OCI-LY1 (cell line): ENCODE measurements around the gene THOC1.
"Not testable (repeated sequence)": the region's sequence is repeated elsewhere in the genome, so short reads cannot be mapped to it uniquely, and the experiment has no call there.

ENCODE experiments used
- H2AFZ ChIP-seq: fragments of 200-600 bp; sonication (generic), shearing (Covaris generic); 2 replicates; pipeline ENCODE4 v1.6.0; 2014; ENCODE audit warnings: antibody characterized with exemption, mild to moderate bottlenecking, low read length
- H3F3A ChIP-seq: fragments of 200-600 bp; sonication (generic), shearing (Covaris generic); 2 replicates; pipeline ENCODE4 v1.6.0; 2014; ENCODE audit warnings: mild to moderate bottlenecking, antibody characterized with exemption, low read length, moderate library complexity; ENCODE audit not compliant: insufficient read depth
- H3K27ac ChIP-seq: fragments of 200-600 bp; sonication (generic); 2 replicates; pipeline ENCODE4 v1.5.1; 2014; ENCODE audit warnings: low read length, mixed run types, mild to moderate bottlenecking, low read depth; ENCODE audit not compliant: poor library complexity, severe bottlenecking
- H3K27me3 ChIP-seq: fragments of 200-600 bp; sonication (generic); 2 replicates; pipeline ENCODE4 v1.6.0; 2014; ENCODE audit warnings: antibody characterized with exemption, mild to moderate bottlenecking, low read length, moderate library complexity; ENCODE audit not compliant: insufficient read depth
- H3K36me3 ChIP-seq: fragments of 200-600 bp; sonication (generic); 2 replicates; pipeline ENCODE4 v1.6.1; 2014; ENCODE audit warnings: mild to moderate bottlenecking, antibody characterized with exemption, low read length, moderate library complexity, mixed read lengths; ENCODE audit not compliant: insufficient read depth
- H3K4me1 ChIP-seq: fragments of 200-600 bp; sonication (generic); 2 replicates; pipeline ENCODE4 v1.5.1; 2014; ENCODE audit warnings: mild to moderate bottlenecking, low read length, moderate library complexity; ENCODE audit not compliant: insufficient read depth, severe bottlenecking
- H3K4me2 ChIP-seq: fragments of 200-600 bp; sonication (generic), shearing (Covaris generic); 2 replicates; pipeline ENCODE4 v1.6.1; 2014; ENCODE audit warnings: low read length
- H3K4me3 ChIP-seq: fragments of 200-600 bp; sonication (generic); 2 replicates; pipeline ENCODE4 v1.5.1; 2014; ENCODE audit warnings: low read length, low read depth, mild to moderate bottlenecking, mixed read lengths; ENCODE audit not compliant: poor library complexity, severe bottlenecking
- H3K79me2 ChIP-seq: fragments of 200-600 bp; shearing (Covaris generic); 2 replicates; pipeline ENCODE4 v1.6.1; 2016; ENCODE audit warnings: mixed run types, low read length, mixed read lengths; ENCODE audit not compliant: insufficient read depth
- H3K9ac ChIP-seq: fragments of 200-600 bp; sonication (generic), shearing (Covaris generic); 2 replicates; pipeline ENCODE4 v1.6.1; 2014; ENCODE audit warnings: mild to moderate bottlenecking, low read length, mixed read lengths
- H3K9me2 ChIP-seq: fragments of 200-600 bp; sonication (generic), shearing (Covaris generic); 2 replicates; pipeline ENCODE4 v1.6.1; 2014; ENCODE audit warnings: low read depth, mild to moderate bottlenecking, low read length, mixed read lengths
- H3K9me3 ChIP-seq: fragments of 200-600 bp; shearing (Covaris generic); 2 replicates; pipeline ENCODE4 v1.6.1; 2014; ENCODE audit warnings: low read length, mixed read lengths
- H4K20me1 ChIP-seq: fragments of 200-600 bp; sonication (generic), shearing (Covaris generic); 2 replicates; pipeline ENCODE4 v1.6.0; 2016; ENCODE audit warnings: mild to moderate bottlenecking, low read length; ENCODE audit not compliant: insufficient read depth
- CTCF ChIP-seq: fragments of 200-600 bp; sonication (generic), shearing (Covaris generic); IDR thresholded peaks from 2 replicates; pipeline ENCODE4 v1.5.1; 2017; ENCODE audit warnings: mild to moderate bottlenecking, antibody characterized with exemption, low read length, moderate library complexity, mixed read lengths
- EZH2 ChIP-seq: fragments of 200-600 bp; sonication (generic), shearing (Covaris generic); IDR thresholded peaks from 2 replicates; pipeline ENCODE4 v1.8.0; 2017; ENCODE audit warnings: borderline replicate concordance, mixed run types, mild to moderate bottlenecking, antibody characterized with exemption, low read length, moderate library complexity, mixed read lengths

THOC1 gene

GRCh38 chr18:292271-292670 lies 24.4 kb upstream of the THOC1 start:
- TF ChIP-seq EZH2 (no peak), CTCF (no peak)
- no peak overlapping the region for H3K4me3 ChIP-seq
- no peaks in the 10 kb centered on the region for H4K20me1 ChIP-seq
- H3K9ac ChIP-seq: no peak overlapping the region
- no peak overlapping the region for H3K4me2 ChIP-seq
- H3K79me2 ChIP-seq: no peaks in the 10 kb centered on the region
- no peaks in the 10 kb centered on the region for H3F3A ChIP-seq
- H2AFZ ChIP-seq: no peak overlapping the region
- no peaks in the 10 kb centered on the region for H3K4me1 ChIP-seq
- H3K27ac ChIP-seq: no peak overlapping the region
- H3K27me3 ChIP-seq: no peaks in the 10 kb centered on the region
- no peaks in the 10 kb centered on the region for H3K9me3 ChIP-seq
- H3K36me3 ChIP-seq: no peaks in the 10 kb centered on the region
- H3K9me2 ChIP-seq: no peaks in the 10 kb centered on the region

DNA sequence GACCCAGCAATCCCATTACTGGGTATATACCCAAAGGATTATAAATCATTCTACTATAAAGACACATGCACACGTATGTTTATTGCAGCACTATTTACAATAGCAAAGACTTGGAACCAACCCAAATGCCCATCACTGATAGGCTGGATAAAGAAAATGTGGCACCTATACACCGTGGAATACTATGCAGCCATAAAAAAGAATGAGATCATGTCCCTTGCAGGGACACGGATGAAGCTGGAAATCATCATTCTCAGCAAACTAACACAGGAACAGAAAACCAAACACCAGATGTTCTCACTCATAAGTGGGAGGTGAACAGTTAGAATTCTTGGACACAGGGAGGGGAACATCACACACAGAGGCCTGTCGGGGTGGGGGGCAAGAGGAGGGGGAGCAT lies 22.1 kb upstream of the THOC1 start:
- not testable (repeated sequence) for H3K4me1 ChIP-seq, H3K79me2 ChIP-seq, H2AFZ ChIP-seq, H3K4me2 ChIP-seq, H3K9ac ChIP-seq, H3K36me3 ChIP-seq, H4K20me1 ChIP-seq, H3K4me3 ChIP-seq, H3K9me3 ChIP-seq, H3K9me2 ChIP-seq, H3K27ac ChIP-seq, H3F3A ChIP-seq, H3K27me3 ChIP-seq

- no peaks in the 10 kb centered on the region for H3F3A ChIP-seq
- TF ChIP-seq CTCF: no peak
- TF ChIP-seq EZH2: no peak
- no peaks in the 10 kb centered on the region for H4K20me1 ChIP-seq
- no peak overlapping the region for H3K4me3 ChIP-seq
- no peaks in the 10 kb centered on the region for H3K4me1 ChIP-seq
- H3K9ac ChIP-seq: no peak overlapping the region
- H3K9me3 ChIP-seq: no peaks in the 10 kb centered on the region
- H3K4me2 ChIP-seq: no peak overlapping the region
- no peak overlapping the region for H2AFZ ChIP-seq
- H3K36me3 ChIP-seq: no peaks in the 10 kb centered on the region
- H3K9me2 ChIP-seq: no peaks in the 10 kb centered on the region
- no peaks in the 10 kb centered on the region for H3K79me2 ChIP-seq
- H3K27me3 ChIP-seq: no peaks in the 10 kb centered on the region
- no peak overlapping the region for H3K27ac ChIP-seq
Measured at GRCh38 chr18:289026-289425, 21.2 kb upstream of the THOC1 start.

DNA sequence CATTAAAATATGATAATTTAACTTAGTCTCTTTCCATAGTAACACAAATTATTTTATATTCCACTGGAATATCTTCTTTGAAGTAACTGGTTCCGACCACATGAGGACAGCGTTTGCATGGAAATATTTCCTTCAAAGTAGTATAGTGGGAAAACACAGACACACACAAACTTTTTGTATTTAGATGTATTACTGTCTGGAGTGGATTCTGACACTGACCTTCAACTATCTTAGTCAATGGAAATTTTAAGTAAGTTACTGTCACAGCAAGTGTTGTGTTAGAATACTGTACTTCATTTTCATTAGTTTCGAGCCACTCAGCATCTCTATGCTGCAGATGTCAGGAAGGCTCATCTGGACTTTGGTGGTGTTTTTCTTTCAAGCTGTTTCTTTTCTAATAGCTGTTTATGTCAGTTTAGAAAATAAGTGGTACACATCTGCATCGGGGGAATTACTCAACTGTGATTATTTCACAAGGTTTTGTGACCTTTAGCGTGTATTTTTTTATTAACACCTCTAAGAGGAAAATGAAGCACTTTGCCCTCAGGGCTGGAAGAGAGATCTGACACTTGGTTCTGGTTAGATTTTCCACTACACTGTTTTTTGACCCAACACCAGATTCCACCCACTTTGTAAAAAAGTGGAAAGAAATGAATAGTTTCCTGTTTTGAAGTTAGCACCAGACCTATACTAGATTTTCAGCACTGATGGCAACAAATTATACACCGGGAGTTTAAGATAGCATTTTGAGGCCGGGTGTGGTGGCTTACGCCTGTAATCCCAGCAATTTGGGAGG lies 18.9 kb upstream of the THOC1 start:
- Histone ChIP-seq H3K4me2 (no peak overlapping the region), H3K36me3 (no peaks in the 10 kb centered on the region), H3K27ac (no peak overlapping the region)

More for the DNA sequence above, 18.9 kb upstream of the THOC1 start:
- no peaks in the 10 kb centered on the region for H3K4me1 ChIP-seq
- no peak overlapping the region for H3K4me3 ChIP-seq
- no peaks in the 10 kb centered on the region for H4K20me1 ChIP-seq
- no peaks in the 10 kb centered on the region for H3K9me3 ChIP-seq
- no peaks in the 10 kb centered on the region for H3K9me2 ChIP-seq
- H3K9ac ChIP-seq: no peak overlapping the region
- no peaks in the 10 kb centered on the region for H3K79me2 ChIP-seq
- no peaks in the 10 kb centered on the region for H3F3A ChIP-seq
- H3K27me3 ChIP-seq: no peaks in the 10 kb centered on the region
- TF ChIP-seq CTCF (no peak), EZH2 (no peak)
- no peak overlapping the region for H2AFZ ChIP-seq
